Measurements from ENCODE around the gene SMIM14. TPM values are rescaled to one million over a fixed set of nuclear protein-coding genes. Genes with fewer than 3 reads are reported as not detected.
"Not testable (repeated sequence)": the region's sequence is repeated elsewhere in the genome, so short reads cannot be mapped to it uniquely, and the experiment has no call there.

The SMIM14 gene
- total RNA-seq, 1 donor from 2014 or later: 42.6 TPM

GRCh38 chr4:39543034-39543433 lies 95.6 kb downstream of the SMIM14 start:
- H3K27me3 Mint-ChIP-seq (ENCODE audit: low read depth): no peaks in the 10 kb centered on the region
- no peak overlapping the region for H3K27ac Mint-ChIP-seq (ENCODE audit: unreplicated experiment)
- peaks cover 3% of the 10 kb centered on the region for H3K36me3 Mint-ChIP-seq (ENCODE audit: low read depth)
- no peak overlapping the region for H3K4me3 Mint-ChIP-seq (ENCODE audit: unreplicated experiment)
- DNase-seq (ENCODE audit: low spot score): no peak
- no peak for TF ChIP-seq CTCF (IDR thresholded peaks at IDR 0.05)
- peaks cover 67% of the 10 kb centered on the region for H3K4me1 Mint-ChIP-seq (ENCODE audit: low read depth)
- peaks cover 5% of the 10 kb centered on the region for H3K9me3 Mint-ChIP-seq (ENCODE audit: low read depth)

DNA sequence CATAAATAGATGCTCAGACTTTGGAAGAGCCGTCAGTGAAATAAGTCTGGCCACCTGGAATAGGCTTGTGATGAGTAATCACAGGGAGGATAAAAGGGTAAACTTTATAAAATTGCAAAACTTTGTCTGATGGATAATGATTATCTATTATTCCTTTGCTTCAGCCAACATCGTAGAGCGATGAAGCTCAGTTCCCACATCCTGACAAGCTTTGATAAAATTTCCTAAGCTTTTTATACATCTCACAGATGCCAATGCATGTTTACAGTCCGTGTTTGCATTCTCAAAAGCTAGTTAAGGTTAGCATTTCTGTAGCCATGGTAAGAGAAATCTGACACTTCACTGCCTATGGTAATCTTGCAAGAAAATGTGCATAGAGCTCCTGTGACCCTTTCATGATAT lies 96.1 kb downstream of the SMIM14 start:
- Mint-ChIP-seq H3K4me3 (ENCODE audit: unreplicated experiment) (no peak overlapping the region), H3K9me3 (ENCODE audit: low read depth) (peaks cover 5% of the 10 kb centered on the region), H3K36me3 (ENCODE audit: low read depth) (peaks cover 3% of the 10 kb centered on the region), H3K27me3 (ENCODE audit: low read depth) (no peaks in the 10 kb centered on the region), H3K27ac (ENCODE audit: unreplicated experiment) (no peak overlapping the region), H3K4me1 (ENCODE audit: low read depth) (peaks cover 66% of the 10 kb centered on the region)
- no peak for DNase-seq (ENCODE audit: low spot score)
- no peak for TF ChIP-seq CTCF (IDR thresholded peaks at IDR 0.05)

GRCh38 chr4:39541987-39542610 lies 96.6 kb downstream of the SMIM14 start:
- DNase-seq (ENCODE audit: low spot score): no peak
- Mint-ChIP-seq H3K4me1 (ENCODE audit: low read depth) (peaks cover 60% of the 10 kb centered on the region), H3K27me3 (ENCODE audit: low read depth) (no peaks in the 10 kb centered on the region), H3K27ac (ENCODE audit: unreplicated experiment) (no peak overlapping the region), H3K9me3 (ENCODE audit: low read depth) (peaks cover 5% of the 10 kb centered on the region), H3K36me3 (ENCODE audit: low read depth) (peaks cover 3% of the 10 kb centered on the region), H3K4me3 (ENCODE audit: unreplicated experiment) (no peak overlapping the region)
- no peak for TF ChIP-seq CTCF (IDR thresholded peaks at IDR 0.05)

DNA sequence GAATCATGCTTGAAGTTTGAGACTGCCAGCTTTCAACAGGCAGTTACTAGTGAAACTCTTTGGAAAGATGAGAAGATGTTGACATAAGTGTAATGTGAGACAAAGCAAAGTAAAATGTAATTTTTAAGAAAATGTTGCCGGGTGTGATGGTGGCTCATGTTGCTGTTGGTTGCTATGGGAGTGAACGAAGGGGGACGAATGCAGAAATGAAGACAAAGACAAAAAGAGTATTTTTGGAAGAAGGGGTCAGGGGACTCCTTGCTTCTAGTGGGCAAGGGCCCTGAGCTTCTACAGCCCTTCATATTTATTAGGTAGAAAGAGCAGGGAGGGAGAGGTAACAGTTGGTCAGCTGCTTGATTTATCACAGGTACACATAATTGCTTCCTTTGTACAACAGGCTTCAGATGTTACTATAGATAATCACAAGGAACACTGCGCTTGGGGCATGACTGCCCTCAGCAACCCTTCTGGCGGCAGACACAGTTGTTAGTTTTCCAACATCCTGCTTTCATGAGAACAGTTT lies 99.5 kb downstream of the SMIM14 start:
- Mint-ChIP-seq H3K36me3 (ENCODE audit: low read depth) (peaks cover 11% of the 10 kb centered on the region), H3K27me3 (ENCODE audit: low read depth) (no peaks in the 10 kb centered on the region), H3K4me3 (ENCODE audit: unreplicated experiment) (no peak overlapping the region), H3K4me1 (ENCODE audit: low read depth) (peaks cover 40% of the 10 kb centered on the region), H3K9me3 (ENCODE audit: low read depth) (peaks cover 5% of the 10 kb centered on the region), H3K27ac (ENCODE audit: unreplicated experiment) (peak overlapping the region; percentile 92)
- DNase-seq (ENCODE audit: low spot score): no peak
- no peak for TF ChIP-seq CTCF (IDR thresholded peaks at IDR 0.05)

GRCh38 chr4:39533541-39533940 lies 105.1 kb downstream of the SMIM14 start:
- Mint-ChIP-seq H3K27me3 (ENCODE audit: low read depth) (no peaks in the 10 kb centered on the region), H3K4me3 (ENCODE audit: unreplicated experiment) (no peak overlapping the region), H3K9me3 (ENCODE audit: low read depth) (peaks cover 9% of the 10 kb centered on the region), H3K36me3 (ENCODE audit: low read depth) (peaks cover 34% of the 10 kb centered on the region), H3K27ac (ENCODE audit: unreplicated experiment) (no peak overlapping the region), H3K4me1 (ENCODE audit: low read depth) (peaks cover 10% of the 10 kb centered on the region)
- no peak for TF ChIP-seq CTCF (IDR thresholded peaks at IDR 0.05)
- no peak for DNase-seq (ENCODE audit: low spot score)

GRCh38 chr4:39532237-39532636 lies 106.4 kb downstream of the SMIM14 start:
- Mint-ChIP-seq H3K4me1 (ENCODE audit: low read depth) (peaks cover 15% of the 10 kb centered on the region), H3K36me3 (ENCODE audit: low read depth) (peaks cover 34% of the 10 kb centered on the region)
- H3K27me3 Mint-ChIP-seq (ENCODE audit: low read depth); DNase-seq (ENCODE audit: low spot score); H3K9me3 Mint-ChIP-seq (ENCODE audit: low read depth); H3K4me3 Mint-ChIP-seq (ENCODE audit: unreplicated experiment); H3K27ac Mint-ChIP-seq (ENCODE audit: unreplicated experiment): not testable (repeated sequence)
